ENCODE measurements around the gene EHBP1L1. TPM values are rescaled to one million over a fixed set of nuclear protein-coding genes. Genes with fewer than 3 reads are reported as not detected.

Gene EHBP1L1
- total and polyA plus RNA-seq, 2 donors (not counting 1 experiment from before 2014, with no cell fraction given) = 12.8 to 53.5 TPM

DNA sequence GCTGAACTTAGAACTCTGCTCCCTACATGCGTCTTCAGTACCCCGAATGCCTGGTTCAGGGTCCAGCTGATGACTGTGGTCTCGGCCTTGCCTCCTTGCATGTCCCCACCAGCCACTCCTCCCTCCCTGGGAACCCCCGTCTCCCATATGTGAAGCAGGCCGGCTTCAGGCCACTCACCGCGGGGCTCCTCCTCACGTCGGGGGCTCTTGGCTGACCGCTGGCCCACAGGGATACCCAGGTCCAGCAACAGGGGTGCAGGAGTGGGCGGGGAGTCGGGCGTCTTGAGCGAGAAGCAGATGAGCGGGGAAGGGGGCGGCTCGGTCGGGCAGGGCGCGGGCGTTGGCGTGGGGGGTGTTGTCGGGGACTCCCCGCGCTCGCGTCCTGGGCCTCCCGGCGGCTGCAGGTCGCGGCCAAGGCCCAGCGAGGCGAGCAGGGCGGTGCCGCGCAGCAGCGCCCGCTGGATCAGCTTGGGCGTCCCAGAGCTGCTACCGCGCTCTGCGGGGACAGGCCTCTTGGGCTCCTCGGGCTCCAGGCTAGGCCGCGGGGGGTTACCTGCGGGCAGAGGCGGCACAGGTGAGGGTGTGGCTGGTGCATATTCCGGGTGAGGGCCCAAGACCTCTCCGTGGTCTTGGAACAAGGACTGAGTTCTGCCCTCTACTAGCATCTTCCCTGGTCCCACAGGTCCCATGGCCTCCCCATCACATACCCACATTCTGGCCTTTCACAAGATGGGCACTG lies 23.5 kb downstream of the EHBP1L1 start:
- no peaks in the 10 kb centered on the region for H3K9me3 ChIP-seq (ENCODE audit: control insufficient read depth, insufficient read depth, low read depth, low read length)
- H3K79me2 ChIP-seq (ENCODE audit: control insufficient read depth, insufficient read depth, low read length) = no peaks in the 10 kb centered on the region
- no peaks in the 10 kb centered on the region for H4K20me1 ChIP-seq (ENCODE audit: control insufficient read depth, extremely low read depth, insufficient read depth, low read length)
- no peak overlapping the region for H3K9ac ChIP-seq (ENCODE audit: insufficient read depth, low read length)
- H3K4me1 ChIP-seq (ENCODE audit: control insufficient read depth, extremely low read depth, insufficient read depth, low read length) = no peaks in the 10 kb centered on the region
- no peak for DNase-seq (ENCODE audit: low read depth in 2 of 2)
- no peak overlapping the region for H2AFZ ChIP-seq (ENCODE audit: low read length)
- H3K4me2 ChIP-seq (ENCODE audit: extremely low read depth, insufficient read depth, low read length) = no peak overlapping the region
- no peak overlapping the region for H3K27ac ChIP-seq (ENCODE audit: insufficient read depth, low read length)
- TF ChIP-seq, protein P1, sequence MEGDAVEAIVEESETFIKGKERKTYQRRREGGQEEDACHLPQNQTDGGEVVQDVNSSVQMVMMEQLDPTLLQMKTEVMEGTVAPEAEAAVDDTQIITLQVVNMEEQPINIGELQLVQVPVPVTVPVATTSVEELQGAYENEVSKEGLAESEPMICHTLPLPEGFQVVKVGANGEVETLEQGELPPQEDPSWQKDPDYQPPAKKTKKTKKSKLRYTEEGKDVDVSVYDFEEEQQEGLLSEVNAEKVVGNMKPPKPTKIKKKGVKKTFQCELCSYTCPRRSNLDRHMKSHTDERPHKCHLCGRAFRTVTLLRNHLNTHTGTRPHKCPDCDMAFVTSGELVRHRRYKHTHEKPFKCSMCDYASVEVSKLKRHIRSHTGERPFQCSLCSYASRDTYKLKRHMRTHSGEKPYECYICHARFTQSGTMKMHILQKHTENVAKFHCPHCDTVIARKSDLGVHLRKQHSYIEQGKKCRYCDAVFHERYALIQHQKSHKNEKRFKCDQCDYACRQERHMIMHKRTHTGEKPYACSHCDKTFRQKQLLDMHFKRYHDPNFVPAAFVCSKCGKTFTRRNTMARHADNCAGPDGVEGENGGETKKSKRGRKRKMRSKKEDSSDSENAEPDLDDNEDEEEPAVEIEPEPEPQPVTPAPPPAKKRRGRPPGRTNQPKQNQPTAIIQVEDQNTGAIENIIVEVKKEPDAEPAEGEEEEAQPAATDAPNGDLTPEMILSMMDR (conservative IDR thresholded peaks at IDR 0.05 in 1 of 2, IDR thresholded peaks at IDR 0.05 in 1 of 2; ENCODE audit: low read depth in 1 of 2, low read length in 2 of 2) = no peak
- TF ChIP-seq EZH2 (IDR thresholded peaks at IDR 0.05; ENCODE audit: low read length, missing control alignments) = no peak
- no peaks in the 10 kb centered on the region for H3K27me3 ChIP-seq (ENCODE audit: control insufficient read depth, insufficient read depth, low read length)
- H3K36me3 ChIP-seq (ENCODE audit: control insufficient read depth, insufficient read depth, low read length) = peaks cover 16% of the 10 kb centered on the region
- H3K4me3 ChIP-seq (replicated peaks in 1 of 4; ENCODE audit: control extremely low read depth in 1 of 4, insufficient read depth in 1 of 4, low read depth in 3 of 4, low read length in 4 of 4) = no peak overlapping the region

DNA sequence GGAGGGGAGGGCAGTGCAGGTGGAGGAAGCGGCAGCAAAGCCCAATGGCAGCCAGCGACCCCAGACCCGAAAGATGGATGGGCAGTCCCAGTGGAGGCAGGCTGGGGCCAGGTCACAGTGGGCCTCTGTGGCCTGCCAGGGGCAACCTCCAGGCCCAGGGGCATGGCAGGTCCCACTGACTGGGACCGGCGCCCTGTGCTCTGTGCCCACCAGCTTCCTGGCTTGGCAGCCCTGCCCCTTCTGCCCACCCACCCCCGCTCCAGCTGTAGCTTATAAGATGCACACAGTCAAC lies 24.0 kb downstream of the EHBP1L1 start:
- Histone ChIP-seq H3K4me3 (replicated peaks in 1 of 4; ENCODE audit: control extremely low read depth in 1 of 4, insufficient read depth in 1 of 4, low read depth in 3 of 4, low read length in 4 of 4) (no peak overlapping the region), H3K36me3 (ENCODE audit: control insufficient read depth, insufficient read depth, low read length) (peaks cover 18% of the 10 kb centered on the region), H3K9ac (ENCODE audit: insufficient read depth, low read length) (no peak overlapping the region), H4K20me1 (ENCODE audit: control insufficient read depth, extremely low read depth, insufficient read depth, low read length) (no peaks in the 10 kb centered on the region), H3K79me2 (ENCODE audit: control insufficient read depth, insufficient read depth, low read length) (no peaks in the 10 kb centered on the region), H3K4me2 (ENCODE audit: extremely low read depth, insufficient read depth, low read length) (no peak overlapping the region), H2AFZ (ENCODE audit: low read length) (no peak overlapping the region), H3K27ac (ENCODE audit: insufficient read depth, low read length) (no peak overlapping the region), H3K9me3 (ENCODE audit: control insufficient read depth, insufficient read depth, low read depth, low read length) (no peaks in the 10 kb centered on the region), H3K27me3 (ENCODE audit: control insufficient read depth, insufficient read depth, low read length) (no peaks in the 10 kb centered on the region), H3K4me1 (ENCODE audit: control insufficient read depth, extremely low read depth, insufficient read depth, low read length) (no peaks in the 10 kb centered on the region)
- no peak for TF ChIP-seq EZH2 (IDR thresholded peaks at IDR 0.05; ENCODE audit: low read length, missing control alignments)
- TF ChIP-seq, protein P1 (conservative IDR thresholded peaks at IDR 0.05 in 1 of 2, IDR thresholded peaks at IDR 0.05 in 1 of 2; ENCODE audit: low read depth in 1 of 2, low read length in 2 of 2) = no peak
- no peak for DNase-seq (ENCODE audit: low read depth in 2 of 2)

DNA sequence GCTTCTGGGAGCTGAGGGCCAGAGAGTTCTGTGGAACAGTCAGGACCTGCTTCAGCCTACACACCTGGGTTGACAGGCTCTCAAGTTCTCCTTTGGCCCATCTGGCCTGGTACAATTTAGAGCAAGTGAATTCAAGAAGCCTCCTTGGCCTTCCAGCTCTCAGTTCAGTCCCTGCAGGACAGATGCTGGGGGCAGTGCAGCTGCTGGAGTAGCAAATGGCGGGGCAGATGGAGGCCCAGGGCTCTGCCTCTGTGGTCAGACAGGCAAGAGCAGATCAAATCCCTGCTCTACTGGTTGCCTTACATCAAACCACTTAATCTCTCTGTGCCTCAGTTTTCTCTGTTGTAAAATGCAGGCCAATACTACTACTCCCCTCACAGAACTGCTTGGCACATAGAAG lies 28.4 kb downstream of the EHBP1L1 start:
- H3K4me2 ChIP-seq (ENCODE audit: extremely low read depth, insufficient read depth, low read length) = no peak overlapping the region
- no peak overlapping the region for H3K9ac ChIP-seq (ENCODE audit: insufficient read depth, low read length)
- H4K20me1 ChIP-seq (ENCODE audit: control insufficient read depth, extremely low read depth, insufficient read depth, low read length) = no peaks in the 10 kb centered on the region
- no peak overlapping the region for H3K27ac ChIP-seq (ENCODE audit: insufficient read depth, low read length)
- H3K4me1 ChIP-seq (ENCODE audit: control insufficient read depth, extremely low read depth, insufficient read depth, low read length) = peaks cover 3% of the 10 kb centered on the region
- H3K36me3 ChIP-seq (ENCODE audit: control insufficient read depth, insufficient read depth, low read length) = peaks cover 21% of the 10 kb centered on the region
- H3K4me3 ChIP-seq (replicated peaks in 1 of 4; ENCODE audit: control extremely low read depth in 1 of 4, insufficient read depth in 1 of 4, low read depth in 3 of 4, low read length in 4 of 4) = no peak overlapping the region
- TF ChIP-seq, protein P1 (conservative IDR thresholded peaks at IDR 0.05 in 1 of 2, IDR thresholded peaks at IDR 0.05 in 1 of 2; ENCODE audit: low read depth in 1 of 2, low read length in 2 of 2) = no peak
- no peak for TF ChIP-seq EZH2 (IDR thresholded peaks at IDR 0.05; ENCODE audit: low read length, missing control alignments)
- no peaks in the 10 kb centered on the region for H3K9me3 ChIP-seq (ENCODE audit: control insufficient read depth, insufficient read depth, low read depth, low read length)
- H3K79me2 ChIP-seq (ENCODE audit: control insufficient read depth, insufficient read depth, low read length) = no peaks in the 10 kb centered on the region
- no peak for DNase-seq (ENCODE audit: low read depth in 2 of 2)
- no peak overlapping the region for H2AFZ ChIP-seq (ENCODE audit: low read length)
- no peaks in the 10 kb centered on the region for H3K27me3 ChIP-seq (ENCODE audit: control insufficient read depth, insufficient read depth, low read length)

Measured in fibroblast of lung (primary cell).